Endodermal cell (in vitro differentiated cells): ENCODE data around the gene SSRP1. TPM values are rescaled to one million over a fixed set of nuclear protein-coding genes. Genes with fewer than 3 reads are reported as not detected.
"Not testable (repeated sequence)": the region's sequence is repeated elsewhere in the genome, so short reads cannot be mapped to it uniquely, and the experiment has no call there.

Experiments used
- DNase-seq: peaks from one replicate; pipeline ENCODE4 v3.0.0-alpha.2; 2017
- H3K27ac ChIP-seq: 2 replicates; pipeline ENCODE4 v1.5.1; 2013; ENCODE audit warnings: mild to moderate bottlenecking, low read depth, low read length, moderate library complexity
- H3K27me3 ChIP-seq: 2 replicates; pipeline ENCODE4 v1.6.1; 2013; ENCODE audit warnings: mild to moderate bottlenecking, low read length, moderate library complexity; ENCODE audit not compliant: insufficient read depth, control insufficient read depth, poor library complexity, severe bottlenecking
- H3K36me3 ChIP-seq: 2 replicates; pipeline ENCODE4 v1.7.0; 2013; ENCODE audit warnings: mild to moderate bottlenecking, low read length, moderate library complexity; ENCODE audit not compliant: control insufficient read depth, insufficient read depth
- H3K4me1 ChIP-seq: one replicate; pipeline ENCODE4 v1.7.0; 2013; ENCODE audit warnings: low read length; ENCODE audit not compliant: control insufficient read depth, insufficient read depth
- H3K4me3 ChIP-seq: 2 replicates; pipeline ENCODE4 v1.5.1; 2013; ENCODE audit warnings: mild to moderate bottlenecking, low read length, moderate library complexity
- H3K9ac ChIP-seq: 2 replicates; pipeline ENCODE4 v1.6.1; 2013; ENCODE audit warnings: mild to moderate bottlenecking, low read length, moderate library complexity; ENCODE audit not compliant: poor library complexity, severe bottlenecking; ENCODE audit errors: extremely low read depth
- H3K9me3 ChIP-seq: 2 replicates; pipeline ENCODE4 v1.6.1; 2013; ENCODE audit warnings: mild to moderate bottlenecking, low read length, moderate library complexity; ENCODE audit not compliant: control insufficient read depth
- H3K27ac Mint-ChIP-seq: 2 replicates; pipeline ENCODE4 v1.8.0; 2020; ENCODE audit warnings: mixed read lengths
- H3K27me3 Mint-ChIP-seq: 2 replicates; pipeline ENCODE4 v1.8.0; 2021; ENCODE audit warnings: mild to moderate bottlenecking, mixed read lengths; ENCODE audit not compliant: insufficient read depth
- H3K36me3 Mint-ChIP-seq: 2 replicates; pipeline ENCODE4 v1.8.0; 2020; ENCODE audit warnings: low read depth, mixed read lengths
- H3K4me1 Mint-ChIP-seq: 2 replicates; pipeline ENCODE4 v1.8.0; 2020; ENCODE audit warnings: mixed read lengths
- H3K4me3 Mint-ChIP-seq: 2 replicates; pipeline ENCODE4 v1.8.0; 2020; ENCODE audit warnings: mild to moderate bottlenecking, moderate library complexity, mixed read lengths
- H3K9me3 Mint-ChIP-seq: 2 replicates; pipeline ENCODE4 v1.8.0; 2020; ENCODE audit warnings: mild to moderate bottlenecking, mixed read lengths
- CTCF ChIP-seq: fragments of 200-600 bp; sonication (generic); conservative IDR thresholded peaks from 2 replicates; pipeline ENCODE4 v1.5.0; 2021; ENCODE audit warnings: antibody characterized with exemption, mild to moderate bottlenecking
- whole genome bisulfite sequencing, 2 experiments: methylation state at CpG; one replicate each; pipeline versions ENCODE4 v1.1.5 to v1.1.7; 2013; ENCODE audit warnings: missing lambda C conversion rate in 2 of 2, mixed read lengths in 1 of 2; ENCODE audit not compliant: insufficient coverage in 1 of 2, insufficient read length in 1 of 2; 5-methylcytosine and 5-hydroxymethylcytosine counted together
- total RNA-seq, 2 donors: library from RNA; stranded (reverse); fragmentation: NEBNext Ultra II Directional in 1 of 2; extraction: Animal tissue kit (Norgen Biotek cat#: 25700) in 1 of 2; gene quantifications; 2 replicates in 1 of 2; 3 replicates in 1 of 2; pipeline ENCODE4 v1.2.1, GENCODE V29; 2021

SSRP1 gene
- total RNA-seq, 2 donors from 2014 or later, result 145 to 182 TPM

- Histone ChIP-seq H3K27me3 (no peaks in the 10 kb centered on the region), H3K36me3 (no peaks in the 10 kb centered on the region), H3K4me3 (no peak overlapping the region), H3K27ac (no peak overlapping the region), H3K9ac (no peak overlapping the region), H3K9me3 (no peaks in the 10 kb centered on the region), H3K4me1 (peaks cover 11% of the 10 kb centered on the region)
- H3K36me3 Mint-ChIP-seq, result no peaks in the 10 kb centered on the region
- peaks cover 18% of the 10 kb centered on the region for H3K4me1 Mint-ChIP-seq
- H3K9me3 Mint-ChIP-seq, result peaks cover under 1% of the 10 kb centered on the region
- TF ChIP-seq CTCF, result no peak
- no peak for DNase-seq
- H3K27me3 Mint-ChIP-seq, result no peaks in the 10 kb centered on the region
- no peak overlapping the region for H3K27ac Mint-ChIP-seq
- H3K4me3 Mint-ChIP-seq, result no peak overlapping the region
- WGBS, 2 experiments, result 91 to 100% methylated on average over 1 to 2 of the region's 3 CpGs
These were observed 47.8 kb downstream of the SSRP1 start for GRCh38 chr11:57287884-57288283.

- TF ChIP-seq CTCF, result no peak
- Histone ChIP-seq H3K9me3 (no peaks in the 10 kb centered on the region), H3K4me1 (peaks cover 4% of the 10 kb centered on the region), H3K27me3 (no peaks in the 10 kb centered on the region), H3K9ac (no peak overlapping the region), H3K27ac (no peak overlapping the region), H3K4me3 (no peak overlapping the region), H3K36me3 (no peaks in the 10 kb centered on the region)
- no peaks in the 10 kb centered on the region for H3K36me3 Mint-ChIP-seq
- H3K4me1 Mint-ChIP-seq, result peaks cover 5% of the 10 kb centered on the region
- peak; percentile 66 for DNase-seq
- no peaks in the 10 kb centered on the region for H3K27me3 Mint-ChIP-seq
- no peak overlapping the region for H3K27ac Mint-ChIP-seq
- WGBS, 2 experiments, result 73 to 75% methylated on average over 2 of the region's 2 CpGs
- peaks cover 7% of the 10 kb centered on the region for H3K9me3 Mint-ChIP-seq
- H3K4me3 Mint-ChIP-seq, result no peak overlapping the region
These were observed 52.3 kb downstream of the SSRP1 start for GRCh38 chr11:57283231-57283990.

- H3K27ac Mint-ChIP-seq, H3K36me3 ChIP-seq, H3K4me3 Mint-ChIP-seq, H3K9me3 ChIP-seq, H3K36me3 Mint-ChIP-seq, H3K4me3 ChIP-seq, H3K9ac ChIP-seq, H3K9me3 Mint-ChIP-seq, H3K27me3 Mint-ChIP-seq, H3K27ac ChIP-seq, H3K4me1 ChIP-seq, DNase-seq: not testable (repeated sequence)
- H3K27me3 ChIP-seq, result peaks cover 10% of the 10 kb centered on the region
- peaks cover 11% of the 10 kb centered on the region for H3K4me1 Mint-ChIP-seq
- 87 to 100% methylated on average over 5 to 6 of the region's 6 CpGs for WGBS, 2 experiments
These were observed 54.1 kb downstream of the SSRP1 start for GRCh38 chr11:57281546-57281945.
